LHCN-M2 (cell line): ENCODE measurements around the gene CBX3. TPM values are rescaled to one million over a fixed set of nuclear protein-coding genes. Genes with fewer than 3 reads are reported as not detected.
"Not testable (repeated sequence)": the region's sequence is repeated elsewhere in the genome, so short reads cannot be mapped to it uniquely, and the experiment has no call there.

ENCODE experiments used
- DNase-seq: peaks from one replicate; pipeline ENCODE4 v3.0.0-alpha.2; 2012; ENCODE audit warnings: low read depth
- total RNA-seq: library from RNA; depleted of rRNA; stranded (reverse); fragments of >200 nt; gene quantifications from 2 replicates; pipeline ENCODE4 v1.2.3, GENCODE V29; 2014

The CBX3 gene
- total RNA-seq, 1 experiment from 2014 or later = 289 TPM

DNA sequence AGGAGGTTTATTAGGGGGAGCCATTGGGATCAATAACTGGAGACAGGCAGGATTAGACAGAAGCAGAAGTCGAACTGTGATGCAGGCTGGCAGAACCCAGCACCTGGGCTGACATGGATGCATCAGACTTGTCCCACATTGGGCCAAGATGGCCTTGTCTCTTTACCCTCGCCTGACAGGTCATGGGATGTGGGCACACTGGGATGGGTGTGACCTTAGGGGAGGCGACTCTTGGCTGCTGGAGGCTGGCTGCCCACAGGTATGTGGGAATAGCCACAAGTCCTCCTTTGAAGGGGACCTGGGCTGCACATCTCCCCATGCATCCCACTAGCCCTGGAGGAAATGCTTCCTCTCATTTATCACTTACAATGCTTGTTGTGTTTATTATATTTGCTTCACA, 32.3 kb upstream of the CBX3 start:
- DNase-seq = no peak

DNA sequence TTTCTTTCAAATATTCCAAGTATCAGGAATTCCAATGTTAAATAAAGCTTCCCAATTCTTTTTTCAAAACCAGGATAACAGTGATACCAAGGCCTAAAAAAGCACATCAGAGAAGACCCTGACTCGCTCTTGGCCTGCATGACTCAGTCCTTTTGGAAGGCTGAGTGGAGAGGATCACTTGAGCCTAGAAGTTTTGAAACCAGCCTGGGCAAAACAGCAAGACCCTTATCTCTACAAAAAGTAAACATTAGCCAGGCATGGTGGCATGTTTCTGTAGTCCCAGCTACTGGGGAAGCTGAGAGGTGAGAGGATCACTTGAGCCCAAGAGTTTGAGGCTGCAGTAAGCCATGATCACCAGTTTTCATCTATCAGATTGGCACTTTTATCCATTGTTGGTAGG, 30.9 kb upstream of the CBX3 start:
- DNase-seq = no peak

DNA sequence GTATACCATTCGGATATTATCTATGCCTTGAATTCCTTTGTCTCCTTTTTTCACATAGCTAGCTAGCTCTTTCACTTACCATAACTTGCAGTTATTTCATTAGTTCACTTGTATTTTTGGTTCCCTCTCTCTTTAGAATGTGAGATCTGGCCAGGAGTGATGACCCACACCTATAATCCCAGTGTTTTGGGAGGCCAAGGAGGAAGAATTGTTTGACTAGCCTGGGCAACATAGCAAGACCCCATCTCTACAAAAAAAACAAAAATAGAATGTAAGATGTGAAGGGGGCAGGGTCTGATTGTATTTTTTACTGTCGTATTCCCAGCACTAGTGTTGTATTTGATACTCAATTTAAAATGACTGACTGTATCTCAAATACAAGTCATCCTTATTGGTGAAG, 29.9 kb upstream of the CBX3 start:
- no peak for DNase-seq

DNA sequence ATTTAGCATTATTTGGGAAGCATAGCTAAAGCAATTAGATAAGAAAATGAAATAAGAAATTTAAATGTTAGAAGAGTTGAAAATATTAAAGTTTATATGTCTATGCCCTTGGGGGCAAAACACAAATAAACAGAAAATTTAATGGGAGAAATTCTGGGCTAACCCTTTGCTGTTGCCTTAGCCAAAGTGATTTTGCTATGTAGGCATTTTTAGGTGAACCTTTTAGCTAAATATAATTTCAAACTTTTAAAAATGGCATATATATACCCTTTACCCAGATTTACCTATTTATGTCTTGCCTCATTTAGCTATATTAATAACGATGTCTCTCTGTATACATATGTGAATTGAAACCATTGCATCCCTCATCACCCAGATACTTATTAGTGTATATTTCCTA, 29.5 kb upstream of the CBX3 start:
- DNase-seq = no peak

DNA sequence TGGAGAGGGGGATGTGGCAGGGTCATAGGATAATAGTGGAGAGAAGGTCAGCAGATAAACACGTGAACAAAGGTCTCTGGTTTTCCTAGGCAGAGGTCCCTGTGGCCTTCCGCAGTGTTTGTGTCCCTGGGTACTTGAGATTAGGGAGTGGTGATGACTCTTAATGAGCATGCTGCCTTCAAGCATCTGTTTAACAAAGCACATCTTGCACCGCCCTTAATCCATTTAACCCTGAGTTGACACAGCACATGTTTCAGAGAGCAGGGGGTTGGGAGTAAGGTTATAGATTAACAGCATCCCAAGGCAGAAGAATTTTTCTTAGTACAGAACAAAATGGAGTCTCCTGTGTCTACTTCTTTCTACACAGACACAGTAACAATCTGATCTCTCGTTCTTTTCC, 25.6 kb upstream of the CBX3 start:
- DNase-seq = not testable (repeated sequence)

DNA sequence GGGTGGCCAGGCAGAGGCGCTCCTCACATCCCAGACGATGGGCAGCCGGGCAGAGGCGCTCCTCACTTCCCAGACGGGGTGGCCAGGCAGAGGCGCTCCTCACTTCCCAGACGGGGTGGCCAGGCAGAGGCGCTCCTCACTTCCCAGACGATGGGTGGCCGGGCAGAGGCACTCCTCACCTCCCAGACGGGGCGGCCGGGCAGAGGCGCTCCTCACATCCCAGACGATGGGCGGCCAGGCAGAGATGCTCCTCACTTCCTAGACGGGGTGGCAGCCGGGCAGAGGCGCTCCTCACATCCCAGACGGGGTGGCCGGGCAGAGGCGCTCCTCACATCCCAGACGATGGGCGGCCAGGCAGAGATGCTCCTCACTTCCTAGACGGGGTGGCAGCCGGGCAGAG, 24.8 kb upstream of the CBX3 start:
- DNase-seq = not testable (repeated sequence)

DNA sequence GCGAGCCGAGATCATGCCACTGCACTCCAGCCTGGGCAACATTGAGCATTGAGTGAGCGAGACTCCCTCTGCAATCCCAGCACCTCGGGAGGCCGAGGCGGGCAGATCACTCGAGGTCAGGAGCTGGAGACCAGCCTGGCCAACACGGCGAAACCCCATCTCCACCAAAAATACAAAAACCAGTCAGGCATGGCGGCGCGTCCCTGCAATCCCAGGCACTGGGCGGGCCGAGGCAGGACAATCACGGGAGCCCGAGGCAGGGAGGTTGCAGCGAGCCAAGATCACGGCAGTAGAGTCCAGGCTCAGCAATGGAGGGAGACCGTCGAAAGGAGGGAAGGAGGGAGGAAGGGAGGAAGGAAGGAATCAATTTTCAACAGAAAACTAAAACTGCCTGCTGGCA, 24.3 kb upstream of the CBX3 start:
- DNase-seq = not testable (repeated sequence)

DNA sequence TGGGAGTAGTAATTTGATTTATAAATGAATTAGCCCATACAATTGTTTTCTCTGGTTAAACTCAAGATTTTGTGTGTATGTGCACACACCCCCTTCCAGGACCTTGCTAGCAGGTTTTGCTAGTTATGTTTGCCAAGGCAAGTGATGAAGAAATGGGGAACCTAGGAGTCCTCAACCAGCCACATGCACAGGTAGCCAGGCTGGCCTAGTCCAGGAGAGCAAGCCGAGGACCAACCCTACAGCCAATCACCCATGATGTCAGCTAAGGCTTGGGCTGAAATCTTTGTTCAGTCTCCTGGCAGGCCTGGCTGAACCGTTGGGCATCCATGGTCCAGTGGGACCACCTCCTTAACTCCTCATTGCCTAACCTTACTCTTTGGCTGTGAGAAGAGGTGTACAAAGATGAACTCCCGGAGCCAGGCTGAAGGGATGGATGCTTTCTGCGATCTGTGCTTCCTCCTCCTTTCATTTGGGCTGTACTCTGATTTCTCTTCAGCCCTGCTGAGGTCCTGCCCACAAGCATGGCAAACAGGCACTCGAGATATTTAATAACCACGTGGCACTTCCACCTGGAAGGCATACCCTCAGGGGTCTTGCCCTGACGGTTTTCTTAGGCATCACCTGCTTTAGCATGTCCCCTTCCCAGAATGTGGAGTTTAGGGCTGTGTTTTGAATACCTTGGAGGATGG, 23.1 kb upstream of the CBX3 start:
- DNase-seq = no peak

DNA sequence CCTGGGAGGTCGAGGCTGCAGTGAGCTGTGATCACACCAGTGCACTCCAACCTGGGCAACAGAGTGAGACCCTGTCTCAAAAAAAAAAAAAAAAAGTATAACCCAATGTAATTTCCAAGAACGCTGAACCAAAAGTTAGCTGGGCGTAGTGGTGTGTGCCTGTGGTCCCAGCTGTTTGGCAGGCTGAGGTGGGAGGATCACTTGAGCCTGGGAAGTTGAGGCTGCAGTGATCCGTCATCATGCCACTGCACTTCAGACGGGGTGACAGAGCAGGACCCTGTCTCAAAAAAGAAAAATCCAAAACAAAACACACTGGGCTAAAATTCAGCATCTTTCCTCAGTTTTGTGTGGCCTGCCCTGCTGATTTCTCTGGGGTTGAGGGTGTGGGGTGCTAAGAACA, 22.1 kb upstream of the CBX3 start:
- no peak for DNase-seq

DNA sequence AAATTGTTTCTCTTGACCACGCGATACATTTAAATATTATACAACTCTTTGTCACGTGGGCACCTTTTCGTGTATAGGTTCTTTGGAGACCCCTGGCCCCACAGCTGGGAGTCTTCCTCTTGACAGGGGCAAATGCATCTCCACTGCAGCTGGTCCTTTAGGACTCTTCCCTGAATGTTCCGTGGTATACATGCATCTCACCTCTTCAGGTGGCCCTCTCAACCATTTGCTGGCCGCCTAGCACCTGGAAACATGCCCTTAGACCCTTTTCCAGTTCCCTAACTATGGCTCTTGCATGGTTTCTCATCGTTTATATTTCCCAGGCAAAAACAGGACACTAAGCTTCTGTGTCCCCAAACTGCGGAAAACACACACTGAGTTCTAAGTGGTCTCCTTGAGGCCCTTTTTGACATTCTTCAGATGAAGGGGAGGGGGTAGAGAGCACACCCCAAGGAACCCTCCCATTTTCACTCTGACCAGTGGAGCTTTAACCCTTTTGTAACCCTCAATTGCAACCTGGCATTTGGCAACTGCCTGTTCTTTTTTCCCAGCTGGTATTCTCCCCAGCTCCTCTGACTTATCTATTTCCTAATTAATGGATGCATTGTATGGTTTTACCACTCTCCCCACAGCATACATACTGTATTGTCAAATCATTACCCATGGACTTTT, 21.6 kb upstream of the CBX3 start:
- no peak for DNase-seq

DNA sequence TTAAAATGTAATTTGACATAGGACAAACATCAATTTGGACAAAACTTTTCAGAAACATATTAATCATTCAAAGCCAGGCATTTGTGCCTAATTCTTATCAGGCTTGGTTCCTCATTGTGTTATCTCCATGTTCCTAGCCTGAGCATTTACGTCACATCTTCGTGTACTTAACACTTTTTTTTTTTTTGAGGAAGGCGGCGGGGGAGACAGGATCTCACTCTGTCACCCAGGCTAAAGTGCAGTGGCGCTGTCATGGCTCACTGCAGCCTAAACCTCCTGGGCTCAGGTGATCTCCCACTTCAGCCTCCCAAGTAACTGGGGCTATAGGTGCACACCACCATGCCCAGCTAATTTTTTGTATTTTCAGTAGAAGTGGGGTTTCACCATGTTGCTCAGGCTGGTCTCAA, 20.8 kb upstream of the CBX3 start:
- no peak for DNase-seq

DNA sequence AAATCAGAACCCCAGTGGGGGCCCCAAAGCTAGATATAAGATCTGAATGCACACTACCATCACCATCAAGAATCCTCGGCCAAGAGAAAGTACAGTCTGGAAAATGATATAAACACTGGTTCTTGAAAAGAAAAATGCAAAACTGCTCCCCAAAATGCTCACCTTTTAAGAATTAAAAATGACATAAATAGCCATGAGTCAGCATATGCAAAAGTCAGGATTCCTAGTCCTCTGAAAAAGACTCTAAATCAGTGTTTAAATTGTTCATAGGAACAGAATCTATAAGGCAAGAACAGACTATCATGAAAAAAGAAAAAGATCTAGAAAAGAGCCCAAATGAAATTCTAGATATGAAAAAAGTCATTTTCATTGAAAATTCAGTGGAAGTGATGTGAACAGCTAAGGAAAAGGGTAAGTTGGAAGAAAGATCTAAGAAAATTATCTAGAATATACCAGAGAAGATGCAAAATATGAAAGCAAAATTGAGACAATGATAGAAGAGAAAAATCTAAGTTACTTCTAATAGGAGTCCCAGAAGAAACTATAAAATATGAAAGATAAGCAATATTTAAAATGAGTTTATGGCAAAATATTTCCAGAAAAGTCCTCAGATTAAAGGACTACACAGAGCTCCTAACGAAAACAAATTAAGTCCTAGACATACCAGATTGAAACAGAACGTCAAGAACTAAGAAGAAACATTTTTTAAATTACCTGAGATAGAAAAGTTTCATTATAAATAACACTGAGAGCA, 19.9 kb upstream of the CBX3 start:
- DNase-seq = no peak

DNA sequence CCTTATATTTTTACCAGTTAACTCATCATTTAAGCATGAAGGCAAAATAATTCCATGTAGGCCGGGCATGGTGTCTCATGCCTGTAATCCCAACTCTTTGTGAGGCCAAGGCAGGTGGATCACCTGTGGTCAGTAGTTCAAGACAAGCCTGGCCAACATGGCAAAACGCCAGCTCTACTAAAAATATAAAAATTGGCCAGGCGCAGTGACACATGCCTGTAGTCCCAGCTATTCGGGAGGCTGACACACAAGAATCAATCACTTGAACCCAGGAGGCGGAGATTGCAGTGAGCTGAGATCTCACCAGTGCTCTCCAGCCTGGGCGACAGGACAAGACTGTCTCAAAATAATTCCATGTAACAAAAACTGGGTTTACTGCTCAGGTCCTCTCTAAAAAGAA, 19.3 kb upstream of the CBX3 start:
- DNase-seq = no peak

DNA sequence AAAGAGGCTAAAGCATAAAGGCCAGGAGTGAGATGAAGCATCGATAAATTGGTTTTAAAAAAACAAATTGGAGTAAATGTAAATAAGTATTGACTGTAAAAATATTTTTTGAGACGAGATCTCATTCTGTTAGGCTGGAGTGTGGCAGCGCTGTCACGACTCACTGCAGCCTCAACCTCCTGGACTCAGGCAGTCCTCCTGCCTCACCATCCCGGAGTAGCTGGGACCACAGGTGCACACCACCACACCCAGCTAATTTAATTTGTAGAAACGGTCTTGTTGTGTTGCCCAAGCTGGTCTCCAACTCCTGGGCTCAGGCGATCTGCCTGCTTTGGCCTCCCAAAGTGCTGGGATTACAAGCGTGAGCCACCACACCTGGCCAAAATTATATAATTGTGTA, 18.8 kb upstream of the CBX3 start:
- DNase-seq = no peak

DNA sequence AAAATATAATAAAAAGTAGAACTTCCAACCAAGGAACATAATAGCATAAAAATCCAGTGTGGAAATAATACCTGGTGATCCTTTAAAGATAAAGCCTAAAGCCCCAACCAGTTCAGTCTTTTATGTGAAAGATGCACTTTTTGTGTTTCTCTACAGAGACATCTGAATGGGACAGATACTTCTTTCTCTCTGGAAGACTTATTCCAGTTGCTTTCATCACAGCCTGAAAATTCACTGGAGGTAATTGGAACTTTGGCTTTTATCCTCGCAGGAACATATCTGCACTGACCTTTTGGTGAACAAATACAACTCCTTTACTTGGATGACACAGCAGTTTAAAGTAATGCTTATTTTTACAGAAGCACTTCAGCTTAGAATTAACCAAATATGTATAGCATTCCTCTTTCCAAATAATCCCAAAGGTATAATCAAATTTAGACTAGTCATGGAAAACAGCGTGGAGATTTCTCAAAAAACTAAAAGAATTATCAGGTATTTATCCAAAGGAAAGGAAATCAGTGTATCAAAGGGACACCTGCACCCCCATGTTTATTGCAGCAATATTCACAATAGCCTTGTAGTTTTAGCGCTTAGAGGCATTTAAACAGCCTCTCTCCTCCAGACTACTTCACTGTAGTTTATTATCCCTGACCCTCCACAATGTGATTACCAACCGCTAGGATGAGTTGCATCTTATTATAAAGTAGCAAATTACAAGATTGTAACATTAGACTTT, 17.8 kb upstream of the CBX3 start:
- no peak for DNase-seq

DNA sequence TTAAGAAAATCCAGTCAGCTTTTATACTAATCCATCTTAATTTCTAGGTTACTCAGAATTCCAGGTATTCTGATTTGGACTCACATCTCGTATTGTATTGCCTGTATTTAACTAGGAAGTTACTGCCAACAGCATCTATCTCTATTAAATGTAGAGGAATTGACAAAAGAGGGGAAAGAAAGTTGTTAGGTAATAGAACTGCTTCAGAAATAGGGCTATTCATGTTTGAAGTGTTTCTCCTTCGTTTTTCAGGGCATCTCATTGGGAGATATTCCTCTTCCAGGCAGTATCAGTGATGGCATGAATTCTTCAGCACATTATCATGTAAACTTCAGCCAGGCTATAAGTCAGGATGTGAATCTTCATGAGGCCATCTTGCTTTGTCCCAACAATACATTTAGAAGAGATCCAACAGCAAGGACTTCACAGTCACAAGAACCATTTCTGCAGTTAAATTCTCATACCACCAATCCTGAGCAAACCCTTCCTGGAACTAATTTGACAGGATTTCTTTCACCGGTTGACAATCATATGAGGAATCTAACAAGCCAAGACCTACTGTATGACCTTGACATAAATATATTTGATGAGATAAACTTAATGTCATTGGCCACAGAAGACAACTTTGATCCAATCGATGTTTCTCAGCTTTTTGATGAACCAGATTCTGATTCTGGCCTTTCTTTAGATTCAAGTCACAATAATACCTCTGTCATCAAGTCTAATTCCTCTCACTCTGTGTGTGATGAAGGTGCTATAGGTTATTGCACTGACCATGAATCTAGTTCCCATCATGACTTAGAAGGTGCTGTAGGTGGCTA, 17.1 kb upstream of the CBX3 start:
- not testable (repeated sequence) for DNase-seq

DNA sequence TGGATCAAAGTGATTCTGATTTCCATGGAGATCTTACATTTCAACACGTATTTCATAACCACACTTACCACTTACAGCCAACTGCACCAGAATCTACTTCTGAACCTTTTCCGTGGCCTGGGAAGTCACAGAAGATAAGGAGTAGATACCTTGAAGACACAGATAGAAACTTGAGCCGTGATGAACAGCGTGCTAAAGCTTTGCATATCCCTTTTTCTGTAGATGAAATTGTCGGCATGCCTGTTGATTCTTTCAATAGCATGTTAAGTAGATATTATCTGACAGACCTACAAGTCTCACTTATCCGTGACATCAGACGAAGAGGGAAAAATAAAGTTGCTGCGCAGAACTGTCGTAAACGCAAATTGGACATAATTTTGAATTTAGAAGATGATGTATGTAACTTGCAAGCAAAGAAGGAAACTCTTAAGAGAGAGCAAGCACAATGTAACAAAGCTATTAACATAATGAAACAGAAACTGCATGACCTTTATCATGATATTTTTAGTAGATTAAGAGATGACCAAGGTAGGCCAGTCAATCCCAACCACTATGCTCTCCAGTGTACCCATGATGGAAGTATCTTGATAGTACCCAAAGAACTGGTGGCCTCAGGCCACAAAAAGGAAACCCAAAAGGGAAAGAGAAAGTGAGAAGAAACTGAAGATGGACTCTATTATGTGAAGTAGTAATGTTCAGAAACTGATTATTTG, 16.3 kb upstream of the CBX3 start:
- no peak for DNase-seq

DNA sequence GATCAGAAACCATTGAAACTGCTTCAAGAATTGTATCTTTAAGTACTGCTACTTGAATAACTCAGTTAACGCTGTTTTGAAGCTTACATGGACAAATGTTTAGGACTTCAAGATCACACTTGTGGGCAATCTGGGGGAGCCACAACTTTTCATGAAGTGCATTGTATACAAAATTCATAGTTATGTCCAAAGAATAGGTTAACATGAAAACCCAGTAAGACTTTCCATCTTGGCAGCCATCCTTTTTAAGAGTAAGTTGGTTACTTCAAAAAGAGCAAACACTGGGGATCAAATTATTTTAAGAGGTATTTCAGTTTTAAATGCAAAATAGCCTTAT, 15.7 kb upstream of the CBX3 start:
- no peak for DNase-seq

DNA sequence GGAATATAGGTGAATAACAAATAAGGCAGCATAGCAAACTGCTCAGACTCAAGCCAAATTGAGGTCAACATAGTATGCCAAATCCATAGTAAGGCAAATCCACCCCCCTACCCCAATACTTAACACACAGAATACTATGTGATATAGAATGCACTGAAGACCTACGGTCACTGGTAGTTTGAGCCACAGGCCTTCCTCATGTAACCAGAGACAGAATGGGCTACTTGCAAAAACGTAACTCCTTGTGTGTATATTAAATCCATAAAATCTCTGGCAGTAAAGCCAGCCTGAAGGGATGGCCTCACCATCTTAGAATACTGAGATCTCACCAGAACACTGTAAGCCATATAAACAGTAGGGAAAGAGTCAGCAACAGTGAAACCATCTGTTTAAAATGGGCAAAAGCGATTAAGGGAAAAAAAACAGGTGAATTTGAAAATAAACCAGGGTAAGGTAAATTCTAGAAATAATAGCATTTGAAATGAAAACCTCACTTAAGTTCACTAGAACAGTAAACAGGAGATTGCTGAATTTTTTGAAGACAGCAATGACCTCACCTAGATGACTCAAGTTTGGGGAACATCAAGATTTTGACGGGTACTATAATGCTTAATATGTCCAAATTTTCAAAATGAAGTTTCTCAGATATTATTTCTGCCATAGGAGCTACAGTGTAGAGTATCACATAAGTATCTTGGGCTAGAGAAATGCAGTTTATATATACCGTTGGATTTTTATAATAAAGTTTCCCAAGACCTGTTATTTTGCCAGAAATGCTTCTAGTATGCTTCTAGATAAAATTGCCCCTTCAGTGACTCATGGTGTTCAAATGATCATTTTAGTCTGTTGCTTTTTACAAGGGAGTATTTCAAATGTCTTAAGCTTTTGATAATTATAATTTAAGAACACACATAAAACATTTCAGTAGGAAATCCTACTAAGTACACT, 14.9 kb upstream of the CBX3 start:
- DNase-seq = no peak
